GM06990 (cell line): Measurements from ENCODE around the gene BTBD3.

Experiments
- DNase-seq: peaks from one replicate; pipeline ENCODE4 v3.0.0-alpha.2; 2011; ENCODE audit not compliant: insufficient read length; ENCODE audit errors: extremely low read depth
- H3K27me3 ChIP-seq: replicated peaks from 2 replicates; pipeline ENCODE4 v1.6.0; 2011; ENCODE audit warnings: low read length; ENCODE audit not compliant: control insufficient read depth, insufficient read depth
- H3K36me3 ChIP-seq: 2 replicates; pipeline ENCODE4 v1.5.1; 2011; ENCODE audit warnings: low read length; ENCODE audit not compliant: control insufficient read depth, insufficient read depth
- H3K4me3 ChIP-seq: replicated peaks from 2 replicates; pipeline ENCODE4 v1.5.1; 2011; ENCODE audit warnings: low read depth, mild to moderate bottlenecking, control low read depth, low read length
- CTCF ChIP-seq: IDR thresholded peaks from 2 replicates; pipeline ENCODE4 v1.5.1; 2011; ENCODE audit warnings: low read length, control low read depth, mild to moderate bottlenecking, inconsistent platforms; ENCODE audit not compliant: insufficient read depth, poor library complexity, severe bottlenecking

Gene BTBD3

GRCh38 chr20:11926292-11926998, 8.8 kb downstream of the BTBD3 start:
- Histone ChIP-seq H3K36me3 (no peaks in the 10 kb centered on the region), H3K4me3 (no peak overlapping the region), H3K27me3 (no peaks in the 10 kb centered on the region)
- DNase-seq = no peak
- no peak for TF ChIP-seq CTCF

- Histone ChIP-seq H3K27me3 (no peaks in the 10 kb centered on the region), H3K36me3 (no peaks in the 10 kb centered on the region), H3K4me3 (no peak overlapping the region)
- TF ChIP-seq CTCF = no peak
- DNase-seq = no peak
These were observed 12.3 kb downstream of the BTBD3 start for GRCh38 chr20:11929947-11930346.

- Histone ChIP-seq H3K4me3 (no peak overlapping the region), H3K36me3 (no peaks in the 10 kb centered on the region)
- no peak for DNase-seq
These were observed 17.8 kb downstream of the BTBD3 start for GRCh38 chr20:11935212-11936154.

GRCh38 chr20:11936157-11936556, 18.5 kb downstream of the BTBD3 start:
- Histone ChIP-seq H3K27me3 (no peaks in the 10 kb centered on the region), H3K36me3 (no peaks in the 10 kb centered on the region), H3K4me3 (no peak overlapping the region)
- no peak for TF ChIP-seq CTCF
- no peak for DNase-seq

More at GRCh38 chr20:11935212-11936154, 17.8 kb downstream of the BTBD3 start:
- TF ChIP-seq CTCF = no peak
- H3K27me3 ChIP-seq = no peaks in the 10 kb centered on the region

- no peaks in the 10 kb centered on the region for H3K27me3 ChIP-seq
- no peak overlapping the region for H3K4me3 ChIP-seq
- no peaks in the 10 kb centered on the region for H3K36me3 ChIP-seq
- no peak for TF ChIP-seq CTCF
- DNase-seq = no peak
These were observed 19.5 kb downstream of the BTBD3 start for GRCh38 chr20:11937230-11937629.
